ENCODE results near the gene BMP7.

DNA sequence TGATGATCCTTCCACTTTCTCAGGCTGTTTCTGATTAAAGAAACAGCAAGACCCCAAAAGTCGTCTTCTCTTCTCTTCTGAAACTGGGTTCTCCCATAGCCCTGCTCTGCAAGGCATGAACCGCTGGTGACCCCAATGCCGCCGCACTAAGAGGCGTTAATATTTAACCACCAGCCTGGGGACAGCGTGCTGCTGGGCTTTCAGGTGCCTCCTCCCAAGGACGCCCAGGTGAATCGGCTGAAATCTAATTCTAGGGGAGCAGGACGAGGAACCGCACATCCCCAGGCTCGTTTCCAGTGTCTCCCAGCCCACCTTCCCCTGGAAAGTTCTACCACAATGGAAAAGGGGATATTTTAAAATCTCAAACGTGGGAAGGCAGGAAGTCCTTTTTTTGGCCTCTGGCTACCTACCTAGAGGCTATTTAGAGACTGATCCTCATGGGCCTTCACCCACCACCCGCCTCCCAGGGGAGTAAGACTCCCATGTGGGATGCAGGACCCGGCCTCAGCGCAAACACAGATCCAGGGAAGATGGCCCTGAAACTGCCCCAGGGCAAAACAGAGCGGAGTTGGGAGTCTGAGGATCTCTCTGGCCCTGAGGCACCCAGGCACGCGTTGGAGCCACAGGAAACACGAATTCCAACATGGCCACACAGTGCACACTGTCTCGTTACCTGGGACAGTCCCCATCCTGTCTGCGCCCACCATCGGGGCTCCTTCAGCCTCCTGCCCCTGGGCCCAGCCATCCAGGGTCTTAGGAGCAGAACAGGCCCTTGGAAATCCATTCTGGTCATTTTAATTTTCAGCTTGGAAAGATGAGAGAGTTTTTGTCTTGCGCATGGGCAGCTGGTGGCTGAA, 56.2 kb downstream of the BMP7 start:
- TF ChIP-seq POLR2AphosphoS5 (IDR thresholded peaks at IDR 0.05; ENCODE audit: low read depth, low read length) (no peak), POLR2A (IDR thresholded peaks at IDR 0.05; ENCODE audit: low read depth, low read length) (no peak), TAF1 (IDR thresholded peaks at IDR 0.05; ENCODE audit: borderline replicate concordance, low read depth, low read length) (no peak)
